Panc1 (cell line): ENCODE results near the gene JRKL.

Experiments
- TF ChIP-seq, protein P1 (sequence below): fragments of 450-650 bp; IDR thresholded peaks from 2 replicates; pipeline ENCODE4 v1.5.1; 2017; ENCODE audit warnings: mild to moderate bottlenecking
- TF ChIP-seq, protein P2 (sequence below), 2 experiments: IDR thresholded peaks; 2 replicates each; pipeline ENCODE4 v1.6.1; 2011 to 2012; ENCODE audit warnings: low read depth in 2 of 2, control low read depth in 1 of 2, low read length in 1 of 2, mild to moderate bottlenecking in 1 of 2, moderate library complexity in 1 of 2; ENCODE audit not compliant: insufficient read depth in 1 of 2

DNA sequence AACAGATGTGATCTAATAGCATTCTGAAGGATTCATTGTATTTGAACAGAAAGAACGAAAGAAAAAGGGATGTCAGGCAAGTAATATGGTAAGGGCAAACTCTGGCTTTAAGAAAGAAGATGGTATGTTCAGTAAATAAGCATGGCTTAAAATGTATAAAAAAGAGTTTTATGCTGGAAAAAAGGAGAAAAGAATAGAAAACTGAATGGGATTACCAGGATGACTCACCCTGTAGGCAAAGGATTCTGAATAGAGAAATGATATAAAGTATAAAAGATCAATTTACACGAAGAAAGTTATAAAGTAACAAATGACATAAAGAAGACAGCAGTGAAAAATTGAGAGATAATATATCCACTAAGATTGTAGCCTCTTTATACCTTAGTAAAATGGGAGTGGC lies 4.6 kb upstream of the JRKL start:
- TF ChIP-seq, protein P1, sequence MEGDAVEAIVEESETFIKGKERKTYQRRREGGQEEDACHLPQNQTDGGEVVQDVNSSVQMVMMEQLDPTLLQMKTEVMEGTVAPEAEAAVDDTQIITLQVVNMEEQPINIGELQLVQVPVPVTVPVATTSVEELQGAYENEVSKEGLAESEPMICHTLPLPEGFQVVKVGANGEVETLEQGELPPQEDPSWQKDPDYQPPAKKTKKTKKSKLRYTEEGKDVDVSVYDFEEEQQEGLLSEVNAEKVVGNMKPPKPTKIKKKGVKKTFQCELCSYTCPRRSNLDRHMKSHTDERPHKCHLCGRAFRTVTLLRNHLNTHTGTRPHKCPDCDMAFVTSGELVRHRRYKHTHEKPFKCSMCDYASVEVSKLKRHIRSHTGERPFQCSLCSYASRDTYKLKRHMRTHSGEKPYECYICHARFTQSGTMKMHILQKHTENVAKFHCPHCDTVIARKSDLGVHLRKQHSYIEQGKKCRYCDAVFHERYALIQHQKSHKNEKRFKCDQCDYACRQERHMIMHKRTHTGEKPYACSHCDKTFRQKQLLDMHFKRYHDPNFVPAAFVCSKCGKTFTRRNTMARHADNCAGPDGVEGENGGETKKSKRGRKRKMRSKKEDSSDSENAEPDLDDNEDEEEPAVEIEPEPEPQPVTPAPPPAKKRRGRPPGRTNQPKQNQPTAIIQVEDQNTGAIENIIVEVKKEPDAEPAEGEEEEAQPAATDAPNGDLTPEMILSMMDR: no peak
- TF ChIP-seq, protein P2, sequence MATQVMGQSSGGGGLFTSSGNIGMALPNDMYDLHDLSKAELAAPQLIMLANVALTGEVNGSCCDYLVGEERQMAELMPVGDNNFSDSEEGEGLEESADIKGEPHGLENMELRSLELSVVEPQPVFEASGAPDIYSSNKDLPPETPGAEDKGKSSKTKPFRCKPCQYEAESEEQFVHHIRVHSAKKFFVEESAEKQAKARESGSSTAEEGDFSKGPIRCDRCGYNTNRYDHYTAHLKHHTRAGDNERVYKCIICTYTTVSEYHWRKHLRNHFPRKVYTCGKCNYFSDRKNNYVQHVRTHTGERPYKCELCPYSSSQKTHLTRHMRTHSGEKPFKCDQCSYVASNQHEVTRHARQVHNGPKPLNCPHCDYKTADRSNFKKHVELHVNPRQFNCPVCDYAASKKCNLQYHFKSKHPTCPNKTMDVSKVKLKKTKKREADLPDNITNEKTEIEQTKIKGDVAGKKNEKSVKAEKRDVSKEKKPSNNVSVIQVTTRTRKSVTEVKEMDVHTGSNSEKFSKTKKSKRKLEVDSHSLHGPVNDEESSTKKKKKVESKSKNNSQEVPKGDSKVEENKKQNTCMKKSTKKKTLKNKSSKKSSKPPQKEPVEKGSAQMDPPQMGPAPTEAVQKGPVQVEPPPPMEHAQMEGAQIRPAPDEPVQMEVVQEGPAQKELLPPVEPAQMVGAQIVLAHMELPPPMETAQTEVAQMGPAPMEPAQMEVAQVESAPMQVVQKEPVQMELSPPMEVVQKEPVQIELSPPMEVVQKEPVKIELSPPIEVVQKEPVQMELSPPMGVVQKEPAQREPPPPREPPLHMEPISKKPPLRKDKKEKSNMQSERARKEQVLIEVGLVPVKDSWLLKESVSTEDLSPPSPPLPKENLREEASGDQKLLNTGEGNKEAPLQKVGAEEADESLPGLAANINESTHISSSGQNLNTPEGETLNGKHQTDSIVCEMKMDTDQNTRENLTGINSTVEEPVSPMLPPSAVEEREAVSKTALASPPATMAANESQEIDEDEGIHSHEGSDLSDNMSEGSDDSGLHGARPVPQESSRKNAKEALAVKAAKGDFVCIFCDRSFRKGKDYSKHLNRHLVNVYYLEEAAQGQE (IDR thresholded peaks at IDR 0.05; ENCODE audit: insufficient read depth in 1 of 2, low read depth in 2 of 2, low read length in 1 of 2): no peak
